ELF-1 (cell line): ENCODE data around the gene CDH12.

Source experiments
- DNase-seq: peaks from one replicate; pipeline ENCODE4 v3.0.0-alpha.2; 2016; ENCODE audit warnings: low read depth, low spot score

The CDH12 gene

GRCh38 chr5:21773456-21773855 is 1079.7 kb downstream of the CDH12 start:
- no peak for DNase-seq

DNA sequence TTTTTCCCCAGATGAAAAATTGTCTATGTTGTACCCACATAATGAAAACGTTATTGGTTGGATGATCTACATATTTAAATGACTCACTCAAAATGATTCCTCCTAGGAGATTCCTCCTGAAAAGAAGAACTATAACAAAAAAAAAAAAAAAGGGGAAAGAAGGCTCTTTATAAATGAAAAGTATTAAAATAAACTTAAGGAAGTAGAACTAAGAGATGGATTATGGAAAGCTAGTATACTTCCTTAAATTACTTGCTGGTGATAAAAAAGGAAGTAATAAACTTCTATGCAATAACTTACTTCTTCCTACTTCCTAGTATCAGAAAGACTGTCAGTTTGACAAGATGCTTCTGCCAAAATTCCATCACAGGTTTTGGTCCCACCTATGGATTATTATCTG is 1087.7 kb downstream of the CDH12 start:
- no peak for DNase-seq

GRCh38 chr5:21739096-21739495 is 1114.0 kb downstream of the CDH12 start:
- DNase-seq, result no peak

DNA sequence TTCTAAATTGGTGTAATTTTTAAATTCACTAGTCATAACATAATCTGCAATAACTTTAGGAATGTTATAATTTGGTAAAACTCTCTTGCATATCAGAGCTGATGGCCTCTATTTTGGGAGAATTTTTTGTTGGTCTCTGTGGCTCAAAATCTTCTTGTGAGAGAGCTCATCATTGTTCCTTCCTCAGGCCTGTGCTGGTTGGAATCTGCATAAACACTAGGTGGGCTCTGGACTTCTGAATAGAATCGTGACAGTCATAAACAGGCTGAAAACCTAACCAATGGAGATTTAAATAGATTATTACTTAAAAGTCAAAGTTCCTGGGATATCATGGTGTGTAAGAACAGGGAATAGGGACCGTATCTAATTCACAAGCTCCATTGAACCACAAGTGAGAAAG is 1129.6 kb downstream of the CDH12 start:
- no peak for DNase-seq

DNA sequence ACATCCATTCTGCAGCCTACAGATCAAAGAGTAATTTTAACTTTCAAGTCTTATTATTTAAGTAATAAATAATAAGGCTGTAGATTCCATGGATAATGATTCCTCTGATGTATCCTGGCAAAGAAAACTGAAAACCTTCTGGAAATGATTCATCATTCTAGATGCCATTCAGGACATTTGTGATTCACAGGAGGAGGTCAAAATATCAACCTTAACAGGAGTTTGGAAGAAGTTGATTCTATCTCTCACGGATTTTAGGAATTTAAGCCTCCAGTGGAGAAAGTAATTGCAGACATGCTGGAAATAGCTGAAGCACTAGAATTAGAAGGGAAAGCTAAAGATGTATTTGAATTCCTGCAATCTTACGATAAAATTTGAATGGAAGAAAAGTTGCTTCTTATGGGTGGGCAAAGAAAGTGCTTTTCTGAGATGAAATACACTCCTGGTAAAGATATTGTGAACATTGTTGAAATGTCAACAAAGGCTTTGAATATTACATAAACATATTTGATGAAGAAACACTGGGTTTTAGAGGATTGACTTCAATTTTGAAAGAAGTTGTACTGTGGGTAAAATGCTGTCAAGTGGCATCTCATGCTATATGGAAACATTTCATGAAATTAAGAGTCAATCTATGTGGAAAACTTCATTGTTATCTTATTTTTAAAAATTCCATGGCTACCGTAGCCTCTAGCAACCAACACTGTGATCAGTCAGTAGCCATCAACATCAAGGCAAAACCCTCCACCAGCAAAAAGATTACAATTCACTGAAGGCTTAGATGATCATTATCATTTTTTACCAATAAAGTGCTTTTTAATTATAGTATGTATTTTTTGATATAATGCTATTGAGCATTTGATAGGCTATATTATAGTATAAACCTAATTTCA is 1141.0 kb downstream of the CDH12 start:
- no peak for DNase-seq

GRCh38 chr5:21709770-21710169 is 1143.4 kb downstream of the CDH12 start:
- no peak for DNase-seq

DNA sequence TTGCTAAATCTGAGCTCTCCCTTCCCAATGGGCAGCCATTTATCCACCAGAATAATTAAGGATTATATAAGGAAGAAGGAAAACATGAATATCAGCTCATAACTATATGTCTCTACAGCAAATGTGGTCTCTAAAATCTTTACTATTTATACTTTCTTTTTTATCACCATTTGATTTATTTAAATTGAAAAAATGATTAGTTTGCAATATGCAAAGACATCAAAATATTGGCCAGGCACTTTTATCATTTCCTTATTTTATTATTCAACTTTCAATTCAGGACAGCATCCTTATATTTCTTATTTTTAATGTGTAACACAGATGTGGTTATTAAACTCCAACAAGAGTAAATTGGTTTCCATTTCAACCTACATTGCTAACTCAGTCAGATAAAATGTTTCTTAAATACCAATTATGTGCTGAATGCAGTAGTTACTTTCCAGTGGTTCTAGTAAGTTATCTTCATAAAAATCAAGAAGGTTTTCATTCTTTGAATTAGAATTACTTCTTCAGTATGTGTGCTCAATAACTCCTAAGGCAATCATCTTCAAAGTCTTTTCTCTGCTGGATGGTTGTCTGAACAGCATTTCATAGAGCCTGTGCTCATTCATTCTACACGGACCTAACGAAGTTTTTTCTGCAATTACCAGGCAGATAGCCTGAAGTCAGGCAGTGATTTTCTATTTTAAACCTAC is 1148.0 kb downstream of the CDH12 start:
- DNase-seq, result no peak

- no peak for DNase-seq
Measured at GRCh38 chr5:21701317-21701716, 1151.8 kb downstream of the CDH12 start.
